MM.1S (cell line): ENCODE data around the gene RNF43.

ENCODE experiments used
- DNase-seq: peaks from one replicate; pipeline ENCODE4 v3.0.0-alpha.2; 2015
- H2AFZ ChIP-seq: fragments of 300-600 bp; sonication (generic); 2 replicates; pipeline ENCODE4 v1.6.0; 2016; ENCODE audit warnings: antibody characterized with exemption, low read length
- H3F3A ChIP-seq: fragments of 300-600 bp; sonication (generic); 2 replicates; pipeline ENCODE4 v1.6.1; 2016; ENCODE audit warnings: mild to moderate bottlenecking, antibody characterized with exemption, low read length, moderate library complexity, mixed read lengths; ENCODE audit not compliant: insufficient read depth
- H3K27ac ChIP-seq: fragments of 300-600 bp; sonication (generic); 2 replicates; pipeline ENCODE4 v1.5.1; 2016; ENCODE audit warnings: mild to moderate bottlenecking, low read length
- H3K27me3 ChIP-seq: fragments of 300-600 bp; sonication (generic); replicated peaks from 2 replicates; pipeline ENCODE4 v1.6.0; 2016; ENCODE audit warnings: low read length; ENCODE audit not compliant: insufficient read depth
- H3K36me3 ChIP-seq: fragments of 300-600 bp; sonication (generic); replicated peaks from 2 replicates; pipeline ENCODE4 v1.6.1; 2016; ENCODE audit warnings: mild to moderate bottlenecking, low read length, mixed read lengths; ENCODE audit not compliant: insufficient read depth
- H3K4me1 ChIP-seq: fragments of 300-600 bp; sonication (generic); 2 replicates; pipeline ENCODE4 v1.6.1; 2016; ENCODE audit warnings: low read length, mixed read lengths
- H3K4me2 ChIP-seq: fragments of 300-600 bp; sonication (generic); 2 replicates; pipeline ENCODE4 v1.6.0; 2016; ENCODE audit warnings: low read depth, low read length
- H3K4me3 ChIP-seq: fragments of 300-600 bp; sonication (generic); 2 replicates; pipeline ENCODE4 v1.5.1; 2016; ENCODE audit warnings: low read length, mixed read lengths
- H3K79me2 ChIP-seq: fragments of 300-600 bp; sonication (generic); 2 replicates; pipeline ENCODE4 v1.6.1; 2016; ENCODE audit warnings: mixed run types, low read length, mixed read lengths
- H3K9ac ChIP-seq: fragments of 300-600 bp; sonication (generic); 2 replicates; pipeline ENCODE4 v1.6.1; 2016; ENCODE audit warnings: low read length, mixed read lengths
- H3K9me2 ChIP-seq: fragments of 300-600 bp; sonication (generic); replicated peaks from 2 replicates; pipeline ENCODE4 v1.6.1; 2016; ENCODE audit warnings: mild to moderate bottlenecking, low read length, mixed read lengths; ENCODE audit not compliant: insufficient read depth
- H3K9me3 ChIP-seq: fragments of 300-600 bp; sonication (generic); replicated peaks from 2 replicates; pipeline ENCODE4 v1.6.1; 2016; ENCODE audit warnings: mild to moderate bottlenecking, low read length, mixed read lengths; ENCODE audit not compliant: insufficient read depth
- H4K20me1 ChIP-seq: fragments of 300-600 bp; sonication (generic); 2 replicates; pipeline ENCODE4 v1.6.1; 2016; ENCODE audit warnings: mild to moderate bottlenecking, low read length, moderate library complexity, mixed read lengths; ENCODE audit not compliant: insufficient read depth
- CTCF ChIP-seq: fragments of 300-600 bp; sonication (generic); IDR thresholded peaks from 2 replicates; pipeline ENCODE4 v1.5.1; 2016; ENCODE audit warnings: antibody characterized with exemption, low read length, mixed read lengths
- EZH2 ChIP-seq: fragments of 300-600 bp; sonication (generic); optimal IDR thresholded peaks from 2 replicates; pipeline ENCODE3; 2017; ENCODE audit warnings: low read depth, mild to moderate bottlenecking, antibody characterized with exemption, low read length, mixed read lengths
- EZH2phosphoT487 ChIP-seq: fragments of 300-600 bp; sonication (generic); IDR thresholded peaks from 2 replicates; pipeline ENCODE4 v1.6.1; 2018; ENCODE audit warnings: antibody characterized with exemption, low read length

RNF43 gene

GRCh38 chr17:58371300-58371950 is 45.9 kb downstream of the RNF43 start:
- no peak overlapping the region for H3K27ac ChIP-seq
- H3K27me3 ChIP-seq, result no peaks in the 10 kb centered on the region
- no peaks in the 10 kb centered on the region for H3K9me2 ChIP-seq
- no peaks in the 10 kb centered on the region for H3K36me3 ChIP-seq
- H3K9ac ChIP-seq, result no peak overlapping the region
- no peak for TF ChIP-seq EZH2phosphoT487
- no peak for TF ChIP-seq CTCF
- TF ChIP-seq EZH2, result no peak
- H3K9me3 ChIP-seq, result no peaks in the 10 kb centered on the region
- no peak for DNase-seq
- H3K79me2 ChIP-seq, result no peaks in the 10 kb centered on the region
- peaks cover 7% of the 10 kb centered on the region for H3K4me1 ChIP-seq
- no peak overlapping the region for H3K4me3 ChIP-seq
- H4K20me1 ChIP-seq, result no peaks in the 10 kb centered on the region
- H3F3A ChIP-seq, result 0 out of 2 replicates have a peak, but pooled peaks cover under 1% of the 10 kb centered on the region
- no peak overlapping the region for H2AFZ ChIP-seq
- H3K4me2 ChIP-seq, result no peak overlapping the region

- H3K9ac ChIP-seq, result no peak overlapping the region
- H3K36me3 ChIP-seq, result no peaks in the 10 kb centered on the region
- 0 out of 2 replicates have a peak, but pooled peaks cover 2% of the 10 kb centered on the region for H3F3A ChIP-seq
- peaks cover 14% of the 10 kb centered on the region for H3K4me1 ChIP-seq
- H4K20me1 ChIP-seq, result no peaks in the 10 kb centered on the region
- DNase-seq, result no peak
- no peak overlapping the region for H3K4me2 ChIP-seq
- H3K27me3 ChIP-seq, result no peaks in the 10 kb centered on the region
- no peak overlapping the region for H2AFZ ChIP-seq
- H3K27ac ChIP-seq, result no peak overlapping the region
- TF ChIP-seq EZH2phosphoT487 (no peak), EZH2 (no peak), CTCF (no peak)
- no peaks in the 10 kb centered on the region for H3K9me2 ChIP-seq
- H3K4me3 ChIP-seq, result no peak overlapping the region
- no peaks in the 10 kb centered on the region for H3K9me3 ChIP-seq
- H3K79me2 ChIP-seq, result no peaks in the 10 kb centered on the region
Measured at GRCh38 chr17:58370716-58371115, 46.6 kb downstream of the RNF43 start.

GRCh38 chr17:58370309-58370708 is 47.0 kb downstream of the RNF43 start:
- Histone ChIP-seq H3K4me2 (no peak overlapping the region), H2AFZ (no peak overlapping the region), H3K27ac (no peak overlapping the region), H3K4me1 (peaks cover 16% of the 10 kb centered on the region), H4K20me1 (no peaks in the 10 kb centered on the region), H3K9ac (no peak overlapping the region), H3K9me2 (no peaks in the 10 kb centered on the region), H3K79me2 (no peaks in the 10 kb centered on the region), H3K4me3 (no peak overlapping the region), H3K27me3 (no peaks in the 10 kb centered on the region), H3F3A (0 out of 2 replicates have a peak, but pooled peaks cover 2% of the 10 kb centered on the region), H3K9me3 (no peaks in the 10 kb centered on the region), H3K36me3 (no peaks in the 10 kb centered on the region)
- DNase-seq, result no peak
- no peak for TF ChIP-seq CTCF
